WTC11 (cell line): Measurements from ENCODE around the gene OSBPL10. TPM values are rescaled to one million over a fixed set of nuclear protein-coding genes. Genes with fewer than 3 reads are reported as not detected.

ENCODE experiments used
- ATAC-seq: fragments of 200-7000 bp; cut with Tn5 transposase; 2 replicates; pipeline ENCODE4 v1.10.0; 2021; ENCODE audit warnings: mild to moderate bottlenecking, moderate library complexity
- CTCF ChIA-PET: fragments of 300-600 bp; sonication (Branson Sonifier 250); formaldehyde crosslinking; loops from one replicate; lab custom pipeline; 2021; ENCODE audit warnings: antibody characterized with exemption; lab: Charles Lee
- POLR2A ChIA-PET: fragments of 350-600 bp; sonication (Branson Sonifier 250); formaldehyde crosslinking; loops from one replicate; lab custom pipeline; 2021; ENCODE audit warnings: antibody characterized with exemption; lab: Charles Lee
- DNase-seq: peaks from one replicate; pipeline ENCODE4 v3.0.0; 2021; ENCODE audit warnings: low spot score
- H3K27ac Mint-ChIP-seq: 2 replicates; pipeline ENCODE4 v1.8.0; 2021; ENCODE audit warnings: mixed read lengths
- H3K27me3 Mint-ChIP-seq: 2 replicates; pipeline ENCODE4 v1.8.0; 2021; ENCODE audit warnings: low read depth, mild to moderate bottlenecking, moderate library complexity, mixed read lengths
- H3K36me3 Mint-ChIP-seq: 2 replicates; pipeline ENCODE4 v1.8.0; 2021; ENCODE audit warnings: mixed read lengths
- H3K4me1 Mint-ChIP-seq: 2 replicates; pipeline ENCODE4 v1.8.0; 2022; ENCODE audit warnings: mixed read lengths
- H3K4me3 Mint-ChIP-seq: 2 replicates; pipeline ENCODE4 v1.8.0; 2021; ENCODE audit warnings: mild to moderate bottlenecking, moderate library complexity, mixed read lengths
- H3K9me3 Mint-ChIP-seq: 2 replicates; pipeline ENCODE4 v1.8.0; 2021; ENCODE audit warnings: mixed read lengths
- ATF1 ChIP-seq: sonication (generic); formaldehyde crosslinking; IDR thresholded peaks from 2 replicates; pipeline ENCODE4 v1.8.1; 2023; ENCODE audit warnings: mild to moderate bottlenecking, moderate library complexity, missing genetic modification reagents
- CREM ChIP-seq: sonication (generic); formaldehyde crosslinking; IDR thresholded peaks from 2 replicates; pipeline ENCODE4 v1.8.1; 2022; ENCODE audit warnings: mild to moderate bottlenecking, missing genetic modification reagents, moderate library complexity
- GTF2I ChIP-seq: fragments of 250-450 bp; sonication (Bioruptor Pico); conservative IDR thresholded peaks from 2 replicates; pipeline ENCODE4 v1.4.0; 2021; ENCODE audit warnings: mild to moderate bottlenecking
- OVOL2 ChIP-seq: fragments of 250-450 bp; sonication (Bioruptor Pico); IDR thresholded peaks from 2 replicates; pipeline ENCODE4 v1.9.0; 2021; ENCODE audit warnings: mild to moderate bottlenecking, borderline replicate concordance
- TCF7 ChIP-seq: sonication (generic); formaldehyde crosslinking; IDR thresholded peaks from 2 replicates; pipeline ENCODE4 v1.8.0; 2022; ENCODE audit warnings: mild to moderate bottlenecking, low read depth, missing genetic modification reagents, moderate library complexity
- ZNF138 ChIP-seq: sonication (generic); formaldehyde crosslinking; conservative IDR thresholded peaks from 2 replicates; pipeline ENCODE4 v1.8.1; 2022; ENCODE audit warnings: mild to moderate bottlenecking, moderate library complexity, missing genetic modification reagents
- ZNF396 ChIP-seq: fragments of 250-450 bp; sonication (Bioruptor Pico); IDR thresholded peaks from 2 replicates; pipeline ENCODE4 v1.8.0; 2021; ENCODE audit warnings: mild to moderate bottlenecking, moderate library complexity, borderline replicate concordance
- ZNF671 ChIP-seq: fragments of 250-450 bp; sonication (Bioruptor Pico); IDR thresholded peaks from 2 replicates; pipeline ENCODE4 v1.8.0; 2021; ENCODE audit warnings: mild to moderate bottlenecking
- total RNA-seq: library from RNA; stranded (reverse); gene quantifications from 3 replicates; pipeline ENCODE4 v1.2.3, GENCODE V29; 2021
- TF ChIP-seq, protein P1 (sequence below): sonication (generic); formaldehyde crosslinking; IDR thresholded peaks from 2 replicates; pipeline ENCODE4 v1.8.1; 2023; ENCODE audit warnings: mild to moderate bottlenecking, moderate library complexity, missing genetic modification reagents
- TF ChIP-seq, protein P2 (sequence below): sonication (generic); formaldehyde crosslinking; IDR thresholded peaks from 2 replicates; pipeline ENCODE4 v1.8.1; 2023; ENCODE audit warnings: mild to moderate bottlenecking, missing genetic modification reagents, moderate library complexity
- TF ChIP-seq, protein P3 (sequence below): sonication (generic); formaldehyde crosslinking; IDR thresholded peaks from 2 replicates; pipeline ENCODE4 v1.8.0; 2023; ENCODE audit warnings: missing genetic modification reagents
- TF ChIP-seq, protein P4 (sequence below): fragments of 250-450 bp; sonication (Bioruptor Pico); IDR thresholded peaks from 2 replicates; pipeline ENCODE4 v1.8.0; 2021; ENCODE audit warnings: mild to moderate bottlenecking
- TF ChIP-seq, protein P5 (sequence below): sonication (generic); formaldehyde crosslinking; IDR thresholded peaks from 2 replicates; pipeline ENCODE4 v1.8.1; 2022; ENCODE audit warnings: low read depth, missing genetic modification reagents, borderline replicate concordance
- TF ChIP-seq, protein P6 (sequence below): sonication (generic); formaldehyde crosslinking; IDR thresholded peaks from 2 replicates; pipeline ENCODE4 v1.8.1; 2023; ENCODE audit warnings: mild to moderate bottlenecking, missing genetic modification reagents, moderate library complexity
- TF ChIP-seq, protein P7 (sequence below): sonication (generic); formaldehyde crosslinking; IDR thresholded peaks from 2 replicates; pipeline ENCODE4 v1.8.1; 2023; ENCODE audit warnings: mild to moderate bottlenecking, missing genetic modification reagents
- TF ChIP-seq, protein P8 (sequence below): fragments of 250-450 bp; sonication (Bioruptor Pico); IDR thresholded peaks from 2 replicates; pipeline ENCODE4 v2.1.2; 2022; ENCODE audit warnings: mild to moderate bottlenecking, moderate library complexity
- TF ChIP-seq, protein P9 (sequence below): sonication (generic); formaldehyde crosslinking; IDR thresholded peaks from 2 replicates; pipeline ENCODE4 v1.8.0; 2023; ENCODE audit warnings: mild to moderate bottlenecking, missing genetic modification reagents

OSBPL10 gene
- total RNA-seq, 1 experiment from 2014 or later: 84.1 TPM

DNA sequence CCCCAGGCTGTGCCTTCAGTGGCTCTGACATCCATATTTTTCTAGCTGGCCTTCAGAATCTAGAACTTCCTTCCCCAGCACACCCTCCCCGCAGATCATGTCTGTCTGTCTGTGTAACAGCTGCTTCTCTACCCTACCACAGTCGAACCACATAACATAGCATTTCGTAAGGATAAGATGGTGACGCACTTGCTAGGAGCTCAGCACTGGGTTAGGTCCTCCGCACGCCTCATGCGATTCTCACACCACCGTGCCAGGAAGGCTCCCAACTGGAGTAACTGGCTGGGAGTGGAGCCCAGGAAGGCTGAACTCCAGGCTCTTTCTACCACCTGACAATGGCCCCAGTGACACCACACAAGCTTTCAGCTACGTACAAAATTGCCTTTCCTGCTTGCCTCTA is 279.8 kb downstream of the OSBPL10 start:
- Mint-ChIP-seq H3K4me3 (no peak overlapping the region), H3K36me3 (peaks cover 39% of the 10 kb centered on the region), H3K27ac (no peak overlapping the region), H3K27me3 (no peaks in the 10 kb centered on the region), H3K9me3 (peaks cover 7% of the 10 kb centered on the region; the same call in 1 of the 2 replicates), H3K4me1 (peaks cover 16% of the 10 kb centered on the region)
- POLR2A ChIA-PET: no interaction called here
- ATAC-seq: no peak
- no peak for TF ChIP-seq ZNF138 (CRISPR knock-in tag)
- no peak for TF ChIP-seq CREM (CRISPR knock-in tag)
- no peak for TF ChIP-seq GTF2I (CRISPR knock-in tag)
- no peak for TF ChIP-seq TCF7 (CRISPR knock-in tag)
- TF ChIP-seq ATF1 (CRISPR knock-in tag): no peak
- TF ChIP-seq, protein P1, sequence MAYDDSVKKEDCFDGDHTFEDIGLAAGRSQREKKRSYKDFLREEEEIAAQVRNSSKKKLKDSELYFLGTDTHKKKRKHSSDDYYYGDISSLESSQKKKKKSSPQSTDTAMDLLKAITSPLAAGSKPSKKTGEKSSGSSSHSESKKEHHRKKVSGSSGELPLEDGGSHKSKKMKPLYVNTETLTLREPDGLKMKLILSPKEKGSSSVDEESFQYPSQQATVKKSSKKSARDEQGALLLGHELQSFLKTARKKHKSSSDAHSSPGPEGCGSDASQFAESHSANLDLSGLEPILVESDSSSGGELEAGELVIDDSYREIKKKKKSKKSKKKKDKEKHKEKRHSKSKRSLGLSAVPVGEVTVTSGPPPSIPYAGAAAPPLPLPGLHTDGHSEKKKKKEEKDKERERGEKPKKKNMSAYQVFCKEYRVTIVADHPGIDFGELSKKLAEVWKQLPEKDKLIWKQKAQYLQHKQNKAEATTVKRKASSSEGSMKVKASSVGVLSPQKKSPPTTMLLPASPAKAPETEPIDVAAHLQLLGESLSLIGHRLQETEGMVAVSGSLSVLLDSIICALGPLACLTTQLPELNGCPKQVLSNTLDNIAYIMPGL (CRISPR knock-in tag): no peak
- TF ChIP-seq, protein P2, sequence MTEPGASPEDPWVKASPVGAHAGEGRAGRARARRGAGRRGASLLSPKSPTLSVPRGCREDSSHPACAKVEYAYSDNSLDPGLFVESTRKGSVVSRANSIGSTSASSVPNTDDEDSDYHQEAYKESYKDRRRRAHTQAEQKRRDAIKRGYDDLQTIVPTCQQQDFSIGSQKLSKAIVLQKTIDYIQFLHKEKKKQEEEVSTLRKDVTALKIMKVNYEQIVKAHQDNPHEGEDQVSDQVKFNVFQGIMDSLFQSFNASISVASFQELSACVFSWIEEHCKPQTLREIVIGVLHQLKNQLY: no peak
- TF ChIP-seq, protein P3, sequence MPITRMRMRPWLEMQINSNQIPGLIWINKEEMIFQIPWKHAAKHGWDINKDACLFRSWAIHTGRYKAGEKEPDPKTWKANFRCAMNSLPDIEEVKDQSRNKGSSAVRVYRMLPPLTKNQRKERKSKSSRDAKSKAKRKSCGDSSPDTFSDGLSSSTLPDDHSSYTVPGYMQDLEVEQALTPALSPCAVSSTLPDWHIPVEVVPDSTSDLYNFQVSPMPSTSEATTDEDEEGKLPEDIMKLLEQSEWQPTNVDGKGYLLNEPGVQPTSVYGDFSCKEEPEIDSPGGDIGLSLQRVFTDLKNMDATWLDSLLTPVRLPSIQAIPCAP (CRISPR knock-in tag): no peak
- TF ChIP-seq, protein P4, sequence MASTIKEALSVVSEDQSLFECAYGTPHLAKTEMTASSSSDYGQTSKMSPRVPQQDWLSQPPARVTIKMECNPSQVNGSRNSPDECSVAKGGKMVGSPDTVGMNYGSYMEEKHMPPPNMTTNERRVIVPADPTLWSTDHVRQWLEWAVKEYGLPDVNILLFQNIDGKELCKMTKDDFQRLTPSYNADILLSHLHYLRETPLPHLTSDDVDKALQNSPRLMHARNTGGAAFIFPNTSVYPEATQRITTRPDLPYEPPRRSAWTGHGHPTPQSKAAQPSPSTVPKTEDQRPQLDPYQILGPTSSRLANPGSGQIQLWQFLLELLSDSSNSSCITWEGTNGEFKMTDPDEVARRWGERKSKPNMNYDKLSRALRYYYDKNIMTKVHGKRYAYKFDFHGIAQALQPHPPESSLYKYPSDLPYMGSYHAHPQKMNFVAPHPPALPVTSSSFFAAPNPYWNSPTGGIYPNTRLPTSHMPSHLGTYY (CRISPR knock-in tag): no peak
- TF ChIP-seq ZNF671 (CRISPR knock-in tag): no peak
- no peak for TF ChIP-seq OVOL2 (CRISPR knock-in tag)
- CTCF ChIA-PET: no interaction called here
- no peak for DNase-seq

DNA sequence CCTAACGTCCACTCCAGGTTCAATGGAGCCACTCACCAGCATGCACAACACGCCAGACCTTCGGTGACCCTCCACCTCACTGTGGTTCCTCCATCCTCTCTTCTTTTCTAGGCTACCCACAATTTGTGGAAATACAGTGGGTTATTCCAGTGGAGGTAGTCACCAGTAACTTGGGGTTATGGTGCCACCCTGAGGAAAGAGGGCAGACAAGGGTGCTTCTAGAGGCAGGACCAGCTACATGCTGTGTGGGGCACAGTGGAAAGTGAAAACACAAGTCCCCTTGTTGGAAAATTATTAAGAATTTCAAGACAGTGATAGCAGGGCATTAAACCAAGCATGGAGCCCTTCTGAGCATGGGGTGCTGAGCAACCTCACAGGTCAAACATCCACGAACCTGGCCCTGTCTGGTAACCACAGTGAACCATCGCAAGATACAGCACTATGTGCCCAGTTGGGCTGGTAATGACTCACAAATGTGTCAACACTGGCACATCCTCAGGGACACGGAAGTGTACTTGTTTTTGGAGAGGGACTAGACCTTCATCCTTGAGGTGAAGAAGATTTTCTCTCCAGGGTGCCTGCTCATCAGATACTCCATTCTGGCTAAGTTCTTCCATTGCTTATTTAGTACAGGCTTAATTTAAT is 281.6 kb downstream of the OSBPL10 start:
- H3K27ac Mint-ChIP-seq: no peak overlapping the region
- peaks cover 7% of the 10 kb centered on the region; the same call in 1 of the 2 replicates for H3K9me3 Mint-ChIP-seq
- POLR2A ChIA-PET: no interaction called here
- ATAC-seq (no peak), DNase-seq (no peak)
- H3K4me1 Mint-ChIP-seq: no peaks in the 10 kb centered on the region
- no peak overlapping the region for H3K4me3 Mint-ChIP-seq
- H3K36me3 Mint-ChIP-seq: peaks cover 39% of the 10 kb centered on the region
- H3K27me3 Mint-ChIP-seq: no peaks in the 10 kb centered on the region
- CTCF ChIA-PET: no interaction called here
- TF ChIP-seq, protein P5, sequence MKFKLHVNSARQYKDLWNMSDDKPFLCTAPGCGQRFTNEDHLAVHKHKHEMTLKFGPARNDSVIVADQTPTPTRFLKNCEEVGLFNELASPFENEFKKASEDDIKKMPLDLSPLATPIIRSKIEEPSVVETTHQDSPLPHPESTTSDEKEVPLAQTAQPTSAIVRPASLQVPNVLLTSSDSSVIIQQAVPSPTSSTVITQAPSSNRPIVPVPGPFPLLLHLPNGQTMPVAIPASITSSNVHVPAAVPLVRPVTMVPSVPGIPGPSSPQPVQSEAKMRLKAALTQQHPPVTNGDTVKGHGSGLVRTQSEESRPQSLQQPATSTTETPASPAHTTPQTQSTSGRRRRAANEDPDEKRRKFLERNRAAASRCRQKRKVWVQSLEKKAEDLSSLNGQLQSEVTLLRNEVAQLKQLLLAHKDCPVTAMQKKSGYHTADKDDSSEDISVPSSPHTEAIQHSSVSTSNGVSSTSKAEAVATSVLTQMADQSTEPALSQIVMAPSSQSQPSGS (CRISPR knock-in tag): no peak
- TF ChIP-seq ZNF671 (CRISPR knock-in tag) (no peak), ZNF396 (CRISPR knock-in tag) (no peak), TCF7 (CRISPR knock-in tag) (no peak), CREM (CRISPR knock-in tag) (no peak), ZNF138 (CRISPR knock-in tag) (no peak)
- TF ChIP-seq, protein P2: no peak
- TF ChIP-seq, protein P6, sequence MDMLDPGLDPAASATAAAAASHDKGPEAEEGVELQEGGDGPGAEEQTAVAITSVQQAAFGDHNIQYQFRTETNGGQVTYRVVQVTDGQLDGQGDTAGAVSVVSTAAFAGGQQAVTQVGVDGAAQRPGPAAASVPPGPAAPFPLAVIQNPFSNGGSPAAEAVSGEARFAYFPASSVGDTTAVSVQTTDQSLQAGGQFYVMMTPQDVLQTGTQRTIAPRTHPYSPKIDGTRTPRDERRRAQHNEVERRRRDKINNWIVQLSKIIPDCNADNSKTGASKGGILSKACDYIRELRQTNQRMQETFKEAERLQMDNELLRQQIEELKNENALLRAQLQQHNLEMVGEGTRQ (CRISPR knock-in tag): no peak
- TF ChIP-seq, protein P7, sequence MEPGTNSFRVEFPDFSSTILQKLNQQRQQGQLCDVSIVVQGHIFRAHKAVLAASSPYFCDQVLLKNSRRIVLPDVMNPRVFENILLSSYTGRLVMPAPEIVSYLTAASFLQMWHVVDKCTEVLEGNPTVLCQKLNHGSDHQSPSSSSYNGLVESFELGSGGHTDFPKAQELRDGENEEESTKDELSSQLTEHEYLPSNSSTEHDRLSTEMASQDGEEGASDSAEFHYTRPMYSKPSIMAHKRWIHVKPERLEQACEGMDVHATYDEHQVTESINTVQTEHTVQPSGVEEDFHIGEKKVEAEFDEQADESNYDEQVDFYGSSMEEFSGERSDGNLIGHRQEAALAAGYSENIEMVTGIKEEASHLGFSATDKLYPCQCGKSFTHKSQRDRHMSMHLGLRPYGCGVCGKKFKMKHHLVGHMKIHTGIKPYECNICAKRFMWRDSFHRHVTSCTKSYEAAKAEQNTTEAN (CRISPR knock-in tag): no peak
- TF ChIP-seq, protein P8, sequence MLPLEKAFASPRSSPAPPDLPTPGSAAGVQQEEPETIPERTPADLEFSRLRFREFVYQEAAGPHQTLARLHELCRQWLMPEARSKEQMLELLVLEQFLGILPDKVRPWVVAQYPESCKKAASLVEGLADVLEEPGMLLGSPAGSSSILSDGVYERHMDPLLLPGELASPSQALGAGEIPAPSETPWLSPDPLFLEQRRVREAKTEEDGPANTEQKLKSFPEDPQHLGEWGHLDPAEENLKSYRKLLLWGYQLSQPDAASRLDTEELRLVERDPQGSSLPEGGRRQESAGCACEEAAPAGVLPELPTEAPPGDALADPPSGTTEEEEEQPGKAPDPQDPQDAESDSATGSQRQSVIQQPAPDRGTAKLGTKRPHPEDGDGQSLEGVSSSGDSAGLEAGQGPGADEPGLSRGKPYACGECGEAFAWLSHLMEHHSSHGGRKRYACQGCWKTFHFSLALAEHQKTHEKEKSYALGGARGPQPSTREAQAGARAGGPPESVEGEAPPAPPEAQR: no peak
- TF ChIP-seq, protein P9, sequence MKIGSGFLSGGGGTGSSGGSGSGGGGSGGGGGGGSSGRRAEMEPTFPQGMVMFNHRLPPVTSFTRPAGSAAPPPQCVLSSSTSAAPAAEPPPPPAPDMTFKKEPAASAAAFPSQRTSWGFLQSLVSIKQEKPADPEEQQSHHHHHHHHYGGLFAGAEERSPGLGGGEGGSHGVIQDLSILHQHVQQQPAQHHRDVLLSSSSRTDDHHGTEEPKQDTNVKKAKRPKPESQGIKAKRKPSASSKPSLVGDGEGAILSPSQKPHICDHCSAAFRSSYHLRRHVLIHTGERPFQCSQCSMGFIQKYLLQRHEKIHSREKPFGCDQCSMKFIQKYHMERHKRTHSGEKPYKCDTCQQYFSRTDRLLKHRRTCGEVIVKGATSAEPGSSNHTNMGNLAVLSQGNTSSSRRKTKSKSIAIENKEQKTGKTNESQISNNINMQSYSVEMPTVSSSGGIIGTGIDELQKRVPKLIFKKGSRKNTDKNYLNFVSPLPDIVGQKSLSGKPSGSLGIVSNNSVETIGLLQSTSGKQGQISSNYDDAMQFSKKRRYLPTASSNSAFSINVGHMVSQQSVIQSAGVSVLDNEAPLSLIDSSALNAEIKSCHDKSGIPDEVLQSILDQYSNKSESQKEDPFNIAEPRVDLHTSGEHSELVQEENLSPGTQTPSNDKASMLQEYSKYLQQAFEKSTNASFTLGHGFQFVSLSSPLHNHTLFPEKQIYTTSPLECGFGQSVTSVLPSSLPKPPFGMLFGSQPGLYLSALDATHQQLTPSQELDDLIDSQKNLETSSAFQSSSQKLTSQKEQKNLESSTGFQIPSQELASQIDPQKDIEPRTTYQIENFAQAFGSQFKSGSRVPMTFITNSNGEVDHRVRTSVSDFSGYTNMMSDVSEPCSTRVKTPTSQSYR (CRISPR knock-in tag): no peak
